T-cell (primary cell): ENCODE measurements around the gene SLC1A3. TPM values are rescaled to one million over a fixed set of nuclear protein-coding genes. Genes with fewer than 3 reads are reported as not detected.

Experiments used
- ATAC-seq, 4 experiments: fragments of 200-7000 bp in 3 of 4; fragments of 150-1000 bp in 1 of 4; cut with Tn5 transposase; replicated peaks in 1 of 4; 1 replicate in 3 of 4; 2 replicates in 1 of 4; pipeline ENCODE4 v1.10.0; 2021; ENCODE audit warnings: moderate library complexity in 3 of 4, mild to moderate bottlenecking in 2 of 4, moderate number of reproducible peaks in 1 of 4
- CTCF ChIA-PET, 2 donors: fragments of 300-600 bp; sonication (Branson Sonifier 250); formaldehyde crosslinking; loops; one replicate each; lab custom pipeline; 2022; ENCODE audit warnings: antibody characterized with exemption in 2 of 2; lab: Charles Lee
- POLR2A ChIA-PET, 2 donors: fragments of 300-600 bp; sonication (Branson Sonifier 250); formaldehyde crosslinking; loops; one replicate each; lab custom pipeline; 2022; ENCODE audit warnings: antibody characterized with exemption in 2 of 2; lab: Charles Lee
- DNase-seq, 35 experiments: peaks; one replicate each; pipeline versions ENCODE4 v3.0.0 to v3.0.0-alpha.2; 2013 to 2023
- H3K27ac ChIP-seq: one replicate; pipeline ENCODE4 v1.5.1; 2013; ENCODE audit warnings: low read length
- H3K27me3 ChIP-seq, 2 experiments: replicated peaks in 1 of 2; 1 replicate in 1 of 2; 2 replicates in 1 of 2; pipeline versions ENCODE4 v1.6.1 to v1.7.0; 2013; ENCODE audit warnings: low read length in 1 of 2, mixed read lengths in 1 of 2; ENCODE audit not compliant: control insufficient read depth in 2 of 2, insufficient read depth in 2 of 2; ENCODE audit errors: extremely low read depth in 1 of 2
- H3K36me3 ChIP-seq, 2 donors: 1 replicate in 1 of 2; 2 replicates in 1 of 2; pipeline versions ENCODE4 v1.6.1 to v1.7.0; 2013; ENCODE audit warnings: low read length in 1 of 2; ENCODE audit not compliant: control insufficient read depth in 2 of 2, insufficient read depth in 1 of 2; ENCODE audit errors: extremely low read depth in 1 of 2
- H3K4me1 ChIP-seq, 2 experiments: 1 replicate in 1 of 2; 2 replicates in 1 of 2; pipeline versions ENCODE4 v1.6.1 to v1.7.0; 2013; ENCODE audit warnings: low read length in 2 of 2, mixed read lengths in 1 of 2; ENCODE audit not compliant: insufficient read depth in 2 of 2, control insufficient read depth in 1 of 2; ENCODE audit errors: extremely low read depth in 1 of 2
- H3K4me3 ChIP-seq, 2 donors: 1 replicate in 1 of 2; 2 replicates in 1 of 2; pipeline versions ENCODE4 v1.5.1 to v1.7.0; 2013; ENCODE audit warnings: mild to moderate bottlenecking in 2 of 2, low read length in 1 of 2, moderate library complexity in 1 of 2; ENCODE audit not compliant: control insufficient read depth in 1 of 2; ENCODE audit errors: extremely low read depth in 1 of 2
- H3K9me3 ChIP-seq: 2 replicates; pipeline ENCODE4 v1.7.0; 2013
- H3K27ac Mint-ChIP-seq, 2 donors: one replicate each; pipeline ENCODE4 v1.8.0; 2020 to 2021; ENCODE audit warnings: mild to moderate bottlenecking in 2 of 2, mixed read lengths in 2 of 2
- H3K27me3 Mint-ChIP-seq, 2 donors: one replicate each; pipeline ENCODE4 v1.8.0; 2021 to 2022; ENCODE audit warnings: mixed read lengths in 2 of 2
- H3K36me3 Mint-ChIP-seq: one replicate; pipeline ENCODE4 v1.8.0; 2021; ENCODE audit warnings: mixed read lengths
- H3K4me1 Mint-ChIP-seq, 3 donors: one replicate each; pipeline ENCODE4 v1.8.0; 2020 to 2022; ENCODE audit warnings: mixed read lengths in 3 of 3, mild to moderate bottlenecking in 1 of 3
- H3K4me3 Mint-ChIP-seq, 3 donors: one replicate each; pipeline ENCODE4 v1.8.0; 2020 to 2022; ENCODE audit warnings: mild to moderate bottlenecking in 3 of 3, mixed read lengths in 3 of 3, moderate library complexity in 3 of 3
- H3K9me3 Mint-ChIP-seq, 3 donors: one replicate each; pipeline ENCODE4 v1.8.0; 2020 to 2022; ENCODE audit warnings: mixed read lengths in 3 of 3
- WGBS: methylation state at CpG from one replicate; pipeline ENCODE4 v1.1.5; 2013; ENCODE audit warnings: missing lambda C conversion rate; ENCODE audit not compliant: insufficient coverage; 5-methylcytosine and 5-hydroxymethylcytosine counted together
- total RNA-seq, 35 experiments: library from RNA in 6 of 35; stranded (reverse) in 6 of 35; fragments of 120-200 nt in 1 of 35; gene quantifications; one replicate each; pipeline versions ENCODE4 v1.2.1 to v1.2.4 and lab custom pipeline; 2013 to 2026

The SLC1A3 gene
- total RNA-seq, 5 donors from 2014 or later (not counting 1 experiment from before 2014, with no cell fraction given) = 0.12 to 0.25 (median 0.23) TPM; not detected in 2

GRCh38 chr5:36706662-36707061 is 100.3 kb downstream of the SLC1A3 start:
- POLR2A ChIA-PET = no interaction called here
- no peaks in the 10 kb centered on the region for H3K27me3 ChIP-seq
- no peak overlapping the region for H3K4me3 Mint-ChIP-seq

GRCh38 chr5:36708996-36709395 is 102.6 kb downstream of the SLC1A3 start:
- WGBS = no CpG with 5 or more reads among the region's 5 CpGs
- no peaks in the 10 kb centered on the region for H3K4me1 Mint-ChIP-seq
- H3K36me3 Mint-ChIP-seq = peaks cover 14% of the 10 kb centered on the region
- ChIA-PET CTCF (no interaction called here), POLR2A (interaction anchor here in 1 of 2 donors (0.6 kb wide), 1 partner anchor 439 kb away, joined by 9 read pairs; no protein-coding TSS in a partner anchor)
- H3K27me3 Mint-ChIP-seq = peaks cover 0 to 3% of the 10 kb centered on the region in 2 donors
- H3K4me3 Mint-ChIP-seq = no peak overlapping the region
- ATAC-seq (no peak), DNase-seq (no peak)
- H3K27ac Mint-ChIP-seq = no peak overlapping the region
- Histone ChIP-seq H3K9me3 (no peaks in the 10 kb centered on the region), H3K27ac (no peak overlapping the region), H3K4me1 (no peaks in the 10 kb centered on the region), H3K36me3 (no peaks in the 10 kb centered on the region), H3K27me3 (no peaks in the 10 kb centered on the region), H3K4me3 (no peak overlapping the region)
- H3K9me3 Mint-ChIP-seq = peaks cover 3 to 4% (median 3%) of the 10 kb centered on the region in 3 donors

More at GRCh38 chr5:36706662-36707061, 100.3 kb downstream of the SLC1A3 start:
- CTCF ChIA-PET = no interaction called here
- ATAC-seq (no peak), DNase-seq (no peak)
- Histone ChIP-seq H3K27ac (no peak overlapping the region), H3K9me3 (no peaks in the 10 kb centered on the region), H3K4me1 (no peaks in the 10 kb centered on the region), H3K4me3 (no peak overlapping the region), H3K36me3 (peaks cover 0 to 3% of the 10 kb centered on the region in 2 donors)
- Mint-ChIP-seq H3K27ac (no peak overlapping the region), H3K27me3 (peaks cover 7 to 11% of the 10 kb centered on the region in 2 donors), H3K9me3 (peaks cover 3 to 4% (median 3%) of the 10 kb centered on the region in 3 donors), H3K36me3 (peaks cover 20% of the 10 kb centered on the region), H3K4me1 (no peaks in the 10 kb centered on the region)
- WGBS = 64% methylated on average over 2 of the region's 4 CpGs

GRCh38 chr5:36710039-36710438 is 103.6 kb downstream of the SLC1A3 start:
- H3K27me3 ChIP-seq = no peaks in the 10 kb centered on the region
- ATAC-seq (no peak), DNase-seq (no peak)
- no peak overlapping the region for H3K27ac ChIP-seq
- H3K36me3 ChIP-seq = no peaks in the 10 kb centered on the region
- Mint-ChIP-seq H3K36me3 (peaks cover 10% of the 10 kb centered on the region), H3K4me3 (no peak overlapping the region), H3K27ac (no peak overlapping the region), H3K9me3 (peaks cover 3 to 4% (median 3%) of the 10 kb centered on the region in 3 donors), H3K4me1 (no peaks in the 10 kb centered on the region), H3K27me3 (peaks cover 0 to 3% of the 10 kb centered on the region in 2 donors)
- no peaks in the 10 kb centered on the region for H3K4me1 ChIP-seq
- POLR2A ChIA-PET = no interaction called here
- H3K4me3 ChIP-seq = no peak overlapping the region
- H3K9me3 ChIP-seq = no peaks in the 10 kb centered on the region
- 100% methylated on average over 1 of the region's 3 CpGs for WGBS
- CTCF ChIA-PET = interaction anchor here in 1 of 2 donors (1.1 kb wide), 1 partner anchor 22 kb away, joined by 4 read pairs; no protein-coding TSS in a partner anchor

GRCh38 chr5:36712706-36713105 is 106.3 kb downstream of the SLC1A3 start:
- H3K4me1 ChIP-seq = no peaks in the 10 kb centered on the region
- ChIA-PET CTCF (interaction anchor here (0.5 to 1.2 kb wide), 2 partner anchors 13 to 422 kb away, joined by 3 to 4 read pairs; no protein-coding TSS in a partner anchor), POLR2A (no interaction called here)
- H3K4me3 ChIP-seq = no peak overlapping the region
- no peaks in the 10 kb centered on the region for H3K36me3 ChIP-seq
- H3K27me3 ChIP-seq = no peaks in the 10 kb centered on the region
- H3K27ac Mint-ChIP-seq = no peak overlapping the region
- WGBS = 54% methylated on average over 3 of the region's 3 CpGs
- DNase-seq (no peak), ATAC-seq (no peak)
- H3K9me3 ChIP-seq = no peaks in the 10 kb centered on the region
- no peaks in the 10 kb centered on the region for H3K4me1 Mint-ChIP-seq
- no peak overlapping the region for H3K27ac ChIP-seq
- peaks cover 9% of the 10 kb centered on the region for H3K36me3 Mint-ChIP-seq
- no peak overlapping the region for H3K4me3 Mint-ChIP-seq
- H3K9me3 Mint-ChIP-seq = peaks cover 3% of the 10 kb centered on the region in 3 donors
- H3K27me3 Mint-ChIP-seq = peaks cover 0 to 3% of the 10 kb centered on the region in 2 donors

- H3K9me3 ChIP-seq = no peaks in the 10 kb centered on the region
- peaks cover 6% of the 10 kb centered on the region for H3K36me3 Mint-ChIP-seq
- no peak overlapping the region for H3K4me3 ChIP-seq
- no peaks in the 10 kb centered on the region for H3K4me1 Mint-ChIP-seq
- H3K4me3 Mint-ChIP-seq = no peak overlapping the region
- H3K36me3 ChIP-seq = no peaks in the 10 kb centered on the region
- no peaks in the 10 kb centered on the region for H3K4me1 ChIP-seq
- WGBS = no CpG with 5 or more reads among the region's 2 CpGs
- H3K9me3 Mint-ChIP-seq = peaks cover 0 to 3% (median 0%) of the 10 kb centered on the region in 3 donors
- peaks cover 0 to 3% of the 10 kb centered on the region in 2 experiments for H3K27me3 ChIP-seq
- no peak overlapping the region for H3K27ac Mint-ChIP-seq
- H3K27me3 Mint-ChIP-seq = no peaks in the 10 kb centered on the region
- ChIA-PET POLR2A (interaction anchor here in 1 of 2 donors (0.5 kb wide), 1 partner anchor 154 kb away, joined by 3 read pairs; no protein-coding TSS in a partner anchor), CTCF (no interaction called here)
- DNase-seq = no peak
- ATAC-seq = no peak
- H3K27ac ChIP-seq = no peak overlapping the region
These were observed 107.1 kb downstream of the SLC1A3 start for GRCh38 chr5:36713541-36713940.

- no peaks in the 10 kb centered on the region for H3K27me3 Mint-ChIP-seq
- H3K9me3 Mint-ChIP-seq = no peaks in the 10 kb centered on the region
- WGBS = no CpG with 5 or more reads among the region's 4 CpGs
- Histone ChIP-seq H3K36me3 (no peaks in the 10 kb centered on the region), H3K27me3 (peaks cover 0 to 3% of the 10 kb centered on the region in 2 experiments), H3K4me3 (no peak overlapping the region), H3K4me1 (no peaks in the 10 kb centered on the region), H3K27ac (no peak overlapping the region), H3K9me3 (no peaks in the 10 kb centered on the region)
- H3K27ac Mint-ChIP-seq = no peak overlapping the region
- ATAC-seq (no peak), DNase-seq (no peak)
- no peak overlapping the region for H3K4me3 Mint-ChIP-seq
- peaks cover 3% of the 10 kb centered on the region for H3K36me3 Mint-ChIP-seq
- peaks cover 0 to 10% (median 4%) of the 10 kb centered on the region in 3 donors for H3K4me1 Mint-ChIP-seq
- POLR2A ChIA-PET = no interaction called here
- CTCF ChIA-PET = no interaction called here
These were observed 110.8 kb downstream of the SLC1A3 start for GRCh38 chr5:36717131-36717695.
